Type B pancreatic cell (in vitro differentiated cells): ENCODE measurements around the gene CAPN13. TPM values are rescaled to one million over a fixed set of nuclear protein-coding genes. Genes with fewer than 3 reads are reported as not detected.

Experiments used
- DNase-seq: peaks from one replicate; pipeline ENCODE4 v3.0.0; 2021; ENCODE audit warnings: mixed read lengths; ENCODE audit not compliant: unreplicated experiment; ENCODE audit errors: extremely low spot score
- H3K27ac Mint-ChIP-seq: 2 replicates; pipeline ENCODE4 v1.8.0; 2021; ENCODE audit warnings: mild to moderate bottlenecking, mixed read lengths
- H3K27me3 Mint-ChIP-seq: 2 replicates; pipeline ENCODE4 v1.8.0; 2021; ENCODE audit warnings: mixed read lengths
- H3K36me3 Mint-ChIP-seq: 2 replicates; pipeline ENCODE4 v1.8.0; 2021; ENCODE audit warnings: mixed read lengths
- H3K4me1 Mint-ChIP-seq: one replicate; pipeline ENCODE4 v1.8.0; 2021; ENCODE audit warnings: mixed read lengths; ENCODE audit not compliant: unreplicated experiment
- H3K4me3 Mint-ChIP-seq: 2 replicates; pipeline ENCODE4 v1.8.0; 2021; ENCODE audit warnings: mild to moderate bottlenecking, mixed read lengths
- H3K9me3 Mint-ChIP-seq: 2 replicates; pipeline ENCODE4 v1.8.0; 2021; ENCODE audit warnings: mixed read lengths
- total RNA-seq: library from RNA; stranded (reverse); gene quantifications from 2 replicates; pipeline ENCODE4 v1.2.1, GENCODE V29; 2021; ENCODE audit warnings: low replicate concordance
- TF ChIP-seq, protein P1 (sequence below): fragments of 200-600 bp; sonication (generic); conservative IDR thresholded peaks from 2 replicates; pipeline ENCODE4 v1.5.0; 2021; ENCODE audit warnings: antibody characterized with exemption, mild to moderate bottlenecking

The CAPN13 gene
- total RNA-seq, 1 donor from 2014 or later = 4.9 TPM

- Mint-ChIP-seq H3K27ac (no peak overlapping the region), H3K4me1 (peaks cover 11% of the 10 kb centered on the region), H3K9me3 (no peaks in the 10 kb centered on the region), H3K27me3 (peaks cover 14% of the 10 kb centered on the region), H3K4me3 (no peak overlapping the region), H3K36me3 (no peaks in the 10 kb centered on the region)
- DNase-seq = no peak
- TF ChIP-seq, protein P1, sequence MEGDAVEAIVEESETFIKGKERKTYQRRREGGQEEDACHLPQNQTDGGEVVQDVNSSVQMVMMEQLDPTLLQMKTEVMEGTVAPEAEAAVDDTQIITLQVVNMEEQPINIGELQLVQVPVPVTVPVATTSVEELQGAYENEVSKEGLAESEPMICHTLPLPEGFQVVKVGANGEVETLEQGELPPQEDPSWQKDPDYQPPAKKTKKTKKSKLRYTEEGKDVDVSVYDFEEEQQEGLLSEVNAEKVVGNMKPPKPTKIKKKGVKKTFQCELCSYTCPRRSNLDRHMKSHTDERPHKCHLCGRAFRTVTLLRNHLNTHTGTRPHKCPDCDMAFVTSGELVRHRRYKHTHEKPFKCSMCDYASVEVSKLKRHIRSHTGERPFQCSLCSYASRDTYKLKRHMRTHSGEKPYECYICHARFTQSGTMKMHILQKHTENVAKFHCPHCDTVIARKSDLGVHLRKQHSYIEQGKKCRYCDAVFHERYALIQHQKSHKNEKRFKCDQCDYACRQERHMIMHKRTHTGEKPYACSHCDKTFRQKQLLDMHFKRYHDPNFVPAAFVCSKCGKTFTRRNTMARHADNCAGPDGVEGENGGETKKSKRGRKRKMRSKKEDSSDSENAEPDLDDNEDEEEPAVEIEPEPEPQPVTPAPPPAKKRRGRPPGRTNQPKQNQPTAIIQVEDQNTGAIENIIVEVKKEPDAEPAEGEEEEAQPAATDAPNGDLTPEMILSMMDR = no peak
Measured at GRCh38 chr2:30691091-30691947, 115.9 kb downstream of the CAPN13 start.

DNA sequence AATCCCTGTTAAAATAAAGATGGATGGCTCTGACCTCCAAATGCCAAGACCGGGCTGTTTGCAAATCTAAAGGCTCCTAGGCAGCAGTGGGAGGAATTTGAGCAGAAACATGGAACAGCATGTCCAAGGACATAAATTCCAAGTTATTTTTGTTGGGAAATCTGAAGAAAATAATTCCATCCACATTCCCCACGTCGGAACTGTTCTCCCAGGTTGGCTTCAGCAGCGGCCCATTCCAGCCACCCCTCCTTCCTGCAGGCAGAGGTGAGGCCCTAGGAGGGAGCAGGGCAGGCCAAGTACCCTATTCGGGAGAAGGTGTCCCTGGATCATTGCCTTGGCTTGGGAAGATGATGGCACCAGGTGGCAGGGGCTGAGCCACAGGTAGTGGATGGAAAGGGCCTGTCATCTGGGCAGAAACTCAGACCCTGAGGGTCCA is 117.1 kb downstream of the CAPN13 start:
- H3K4me1 Mint-ChIP-seq = peaks cover 11% of the 10 kb centered on the region
- H3K27ac Mint-ChIP-seq = no peak overlapping the region
- no peaks in the 10 kb centered on the region for H3K36me3 Mint-ChIP-seq
- H3K4me3 Mint-ChIP-seq = no peak overlapping the region
- TF ChIP-seq, protein P1 = no peak
- peaks cover 6% of the 10 kb centered on the region for H3K27me3 Mint-ChIP-seq
- no peaks in the 10 kb centered on the region for H3K9me3 Mint-ChIP-seq
- no peak for DNase-seq

DNA sequence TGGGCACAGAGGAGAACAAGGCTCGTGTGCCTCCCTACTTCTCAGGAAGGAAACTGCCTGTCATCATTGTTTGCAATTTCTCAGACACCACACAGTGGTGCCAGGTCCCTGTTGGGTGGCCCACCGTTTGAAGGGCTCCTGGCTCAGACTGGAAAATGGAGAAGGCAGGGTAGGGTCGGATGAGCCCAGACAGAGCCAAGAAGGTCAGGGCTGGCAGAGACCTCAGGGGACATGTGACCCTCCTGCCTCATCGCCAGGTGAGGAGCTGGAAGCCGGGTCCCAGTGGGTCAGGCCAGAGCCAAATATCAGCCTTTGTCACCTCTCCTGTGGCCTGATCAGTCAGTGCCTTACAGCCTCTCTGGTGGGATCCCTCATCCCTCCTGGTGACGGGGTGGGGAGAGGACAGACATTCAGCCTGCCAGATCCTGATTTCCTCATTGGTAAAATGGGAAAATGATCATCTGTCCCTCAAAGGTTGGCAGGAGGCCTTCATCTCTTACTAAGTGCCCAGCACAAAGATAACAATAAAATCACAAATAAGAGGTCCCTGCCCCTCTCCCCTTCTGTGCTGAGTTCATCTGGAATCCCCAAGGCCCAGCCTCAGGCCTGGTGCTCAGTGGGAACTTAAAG is 117.6 kb downstream of the CAPN13 start:
- TF ChIP-seq, protein P1 = no peak
- H3K27ac Mint-ChIP-seq = no peak overlapping the region
- DNase-seq = no peak
- peaks cover 4% of the 10 kb centered on the region for H3K27me3 Mint-ChIP-seq
- H3K4me3 Mint-ChIP-seq = no peak overlapping the region
- no peaks in the 10 kb centered on the region for H3K36me3 Mint-ChIP-seq
- peaks cover under 1% of the 10 kb centered on the region for H3K9me3 Mint-ChIP-seq
- peaks cover 11% of the 10 kb centered on the region for H3K4me1 Mint-ChIP-seq

DNA sequence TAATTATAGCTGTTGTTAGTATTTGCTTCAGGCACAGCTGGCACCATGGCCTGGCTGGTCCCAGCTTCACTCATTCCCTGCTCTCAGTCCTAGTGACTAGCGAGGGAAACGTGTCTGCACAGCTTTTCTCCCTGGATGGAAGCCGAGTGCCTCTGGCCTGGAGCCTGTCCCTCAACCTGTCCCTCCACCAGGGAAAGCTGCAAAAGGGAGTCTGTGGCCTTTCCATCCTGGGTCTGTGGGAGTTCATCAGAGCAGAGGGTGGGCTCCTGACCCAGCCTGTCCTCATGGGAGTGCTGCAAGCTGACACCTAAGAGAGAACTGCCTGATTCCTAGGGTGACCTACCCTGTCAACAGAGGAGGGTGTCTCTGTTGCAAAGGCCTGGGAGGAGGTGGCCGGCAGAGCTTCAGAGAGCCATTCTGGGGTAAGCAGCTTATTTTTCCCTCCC is 118.3 kb downstream of the CAPN13 start:
- H3K27me3 Mint-ChIP-seq = peaks cover 7% of the 10 kb centered on the region
- no peak for DNase-seq
- H3K4me3 Mint-ChIP-seq = no peak overlapping the region
- H3K27ac Mint-ChIP-seq = no peak overlapping the region
- H3K4me1 Mint-ChIP-seq = peaks cover 11% of the 10 kb centered on the region
- peaks cover 3% of the 10 kb centered on the region for H3K9me3 Mint-ChIP-seq
- TF ChIP-seq, protein P1 = no peak
- no peaks in the 10 kb centered on the region for H3K36me3 Mint-ChIP-seq

GRCh38 chr2:30686669-30687068 is 120.6 kb downstream of the CAPN13 start:
- H3K4me1 Mint-ChIP-seq = peaks cover 11% of the 10 kb centered on the region
- no peak overlapping the region for H3K27ac Mint-ChIP-seq
- peaks cover 3% of the 10 kb centered on the region for H3K9me3 Mint-ChIP-seq
- peaks cover 7% of the 10 kb centered on the region for H3K27me3 Mint-ChIP-seq
- TF ChIP-seq, protein P1 = no peak
- H3K36me3 Mint-ChIP-seq = no peaks in the 10 kb centered on the region
- H3K4me3 Mint-ChIP-seq = no peak overlapping the region
- DNase-seq = no peak
